HT-29 (cell line): ENCODE measurements around the gene RALGDS. TPM values are rescaled to one million over a fixed set of nuclear protein-coding genes. Genes with fewer than 3 reads are reported as not detected.
"Not testable (repeated sequence)": the region's sequence is repeated elsewhere in the genome, so short reads cannot be mapped to it uniquely, and the experiment has no call there.

Experiments used
- DNase-seq: peaks from one replicate; pipeline ENCODE4 v3.0.0-alpha.2; 2015; ENCODE audit warnings: low spot score
- total RNA-seq: library from RNA; depleted of rRNA; stranded (reverse); fragments of >200 nt; shearing (Covaris generic); gene quantifications from 2 replicates; pipeline ENCODE4 v1.2.3, GENCODE V29; 2014; rRNA removed

The RALGDS gene
- 95.0 and 102 TPM in 2 replicates for total RNA-seq

DNA sequence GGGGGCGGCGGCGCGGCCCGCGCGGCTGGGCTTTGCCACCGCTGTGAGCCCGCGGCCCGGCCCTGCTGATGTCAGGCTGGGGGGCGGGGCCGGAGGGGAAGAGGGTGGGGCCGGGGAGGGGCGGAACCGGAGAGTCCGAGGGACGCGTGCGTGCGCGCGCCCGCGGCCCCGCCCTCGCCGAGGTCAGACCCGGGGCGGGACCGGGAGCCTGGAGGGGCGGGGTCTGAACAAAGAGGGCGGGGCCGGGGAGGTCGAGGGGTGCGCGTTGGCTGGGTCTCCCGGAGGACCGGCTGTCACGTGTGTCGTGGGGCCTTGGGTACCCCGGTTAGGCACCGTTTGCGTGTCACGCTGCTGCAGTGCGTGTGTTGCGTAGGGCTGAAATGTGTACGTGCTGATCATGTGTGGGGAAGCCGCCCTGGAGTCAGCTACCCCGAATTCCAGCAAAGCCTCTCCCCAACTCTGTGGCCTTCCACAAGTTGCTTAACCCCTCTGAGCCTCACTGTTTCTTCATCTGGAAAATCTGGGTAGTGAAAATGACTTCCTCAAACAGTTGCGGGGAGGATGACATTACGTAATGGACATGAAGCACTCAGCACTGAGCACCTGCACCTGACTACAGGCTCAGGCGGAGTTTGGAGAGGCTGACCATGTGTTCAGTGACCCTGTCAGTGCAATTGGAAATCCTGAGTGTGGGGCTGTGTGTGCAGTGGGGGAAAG, at the start of gene RALGDS:
Gene RALGDS, minus strand, starts transcription at position 43 of the 717 bp plus-strand sequence. CDS start 86 bp downstream, outside the sequence.
- DNase-seq, result peak; percentile 82

GRCh38 chr9:133170716-133171115, 49.7 kb upstream of the RALGDS start:
- no peak for DNase-seq

DNA sequence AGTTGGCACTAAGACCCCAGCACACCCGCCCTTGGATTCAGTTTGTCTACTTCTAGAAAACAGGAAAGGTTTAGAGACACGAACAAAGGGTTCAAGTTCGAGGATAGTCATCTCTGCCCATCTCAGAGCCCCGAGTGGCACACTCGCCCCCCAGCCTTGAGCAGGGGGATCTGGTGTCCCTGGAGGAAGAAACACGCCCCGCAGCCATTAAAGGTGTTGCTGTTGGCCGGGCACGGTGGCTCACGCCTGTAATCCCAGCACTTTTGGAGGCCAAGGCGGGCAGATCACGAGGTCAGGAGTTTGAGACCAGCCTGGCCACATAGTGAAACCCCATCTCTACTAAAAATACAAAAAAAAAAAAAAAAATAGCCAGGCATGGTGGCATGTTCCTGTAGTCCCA, 48.6 kb upstream of the RALGDS start:
- DNase-seq, result not testable (repeated sequence)

GRCh38 chr9:133169102-133169501, 48.1 kb upstream of the RALGDS start:
- no peak for DNase-seq

DNA sequence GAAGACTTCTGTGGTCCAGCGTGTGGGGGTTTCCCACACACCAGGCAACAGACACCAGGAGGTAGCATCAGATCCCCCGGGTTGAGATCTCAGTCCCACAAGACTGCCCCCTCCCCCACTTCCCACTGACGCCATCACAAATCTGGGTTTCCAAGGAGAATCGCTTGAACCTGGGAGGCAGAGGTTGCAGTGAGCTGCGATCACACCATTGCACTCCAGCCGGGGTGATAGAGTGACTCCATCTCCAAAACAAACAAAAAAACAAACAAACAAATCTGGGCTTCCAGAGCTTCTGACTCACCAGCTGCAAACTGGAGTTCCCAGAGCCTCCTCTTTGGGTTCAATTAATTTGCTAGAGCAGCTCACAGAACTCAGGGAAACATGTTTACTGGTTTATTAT, 47.4 kb upstream of the RALGDS start:
- no peak for DNase-seq

DNA sequence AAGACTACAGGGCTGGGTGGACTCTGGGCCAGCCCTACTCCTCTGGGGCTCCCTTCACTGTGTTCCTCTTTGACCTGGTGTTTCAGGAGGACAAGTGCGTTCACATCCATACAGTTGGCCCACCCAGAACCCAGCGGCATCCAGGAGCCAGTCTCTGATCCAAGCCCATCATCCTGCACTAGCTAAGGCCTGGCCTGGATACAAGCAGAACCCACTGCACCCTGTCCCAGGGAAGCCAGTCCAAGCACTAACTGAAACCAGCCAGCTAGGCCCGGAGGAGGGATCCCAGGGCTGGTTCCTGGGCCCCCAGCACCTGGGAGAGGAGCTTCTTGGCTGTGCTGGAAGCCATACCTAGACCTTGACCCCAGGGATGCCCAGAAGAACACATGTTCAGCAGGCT, 46.7 kb upstream of the RALGDS start:
- DNase-seq, result no peak

DNA sequence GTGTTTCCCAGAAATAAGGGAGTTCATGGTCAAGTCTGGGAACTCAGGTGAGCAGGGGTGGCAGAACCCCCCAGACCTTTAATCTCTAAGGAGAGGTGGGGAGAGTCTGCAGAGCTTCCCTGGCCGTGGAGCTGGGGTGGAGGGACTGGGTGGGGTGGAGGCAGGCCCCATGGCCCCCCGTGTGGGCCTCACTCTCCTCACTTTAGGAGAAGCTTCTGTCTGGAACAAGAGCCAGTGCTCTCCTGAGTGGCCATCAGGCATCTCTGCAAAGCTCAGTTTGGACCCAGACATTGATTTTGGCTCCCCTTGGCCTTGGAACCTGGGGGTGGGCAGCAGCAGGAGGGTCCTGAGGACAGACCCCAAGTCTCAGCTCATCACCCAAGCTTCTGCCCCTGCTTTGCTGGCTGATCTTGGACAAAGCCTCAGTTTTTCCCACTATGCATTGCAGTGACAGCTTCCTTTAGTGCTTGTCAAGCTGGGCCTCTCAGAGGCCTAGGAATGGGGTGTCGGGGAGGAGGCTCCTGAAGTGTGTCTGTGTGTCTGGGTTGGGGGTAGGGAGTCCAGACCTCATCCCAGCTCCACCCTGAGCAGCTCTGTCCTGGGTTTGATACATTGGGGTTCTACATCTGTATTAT, 46.2 kb upstream of the RALGDS start:
- no peak for DNase-seq

DNA sequence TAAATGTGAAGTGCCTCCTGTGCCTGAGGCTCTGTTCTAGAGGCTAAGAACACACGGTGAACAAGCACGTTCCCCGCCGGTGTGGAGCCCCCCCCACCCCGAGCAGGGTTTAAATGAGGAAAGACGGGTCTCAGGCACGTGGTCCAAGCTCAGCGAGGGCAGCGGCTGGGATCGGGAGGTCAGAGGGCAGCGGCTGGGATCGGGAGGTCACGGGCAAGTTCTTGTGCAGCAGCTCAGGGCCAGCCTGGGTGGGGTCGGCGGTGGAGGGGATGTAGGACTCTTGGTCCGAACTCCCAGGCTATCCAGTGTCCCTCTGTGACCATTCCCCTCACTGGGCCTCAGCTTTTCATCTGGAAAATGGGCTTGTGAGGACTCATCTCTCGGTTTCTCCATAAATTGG, 45.4 kb upstream of the RALGDS start:
- no peak for DNase-seq

DNA sequence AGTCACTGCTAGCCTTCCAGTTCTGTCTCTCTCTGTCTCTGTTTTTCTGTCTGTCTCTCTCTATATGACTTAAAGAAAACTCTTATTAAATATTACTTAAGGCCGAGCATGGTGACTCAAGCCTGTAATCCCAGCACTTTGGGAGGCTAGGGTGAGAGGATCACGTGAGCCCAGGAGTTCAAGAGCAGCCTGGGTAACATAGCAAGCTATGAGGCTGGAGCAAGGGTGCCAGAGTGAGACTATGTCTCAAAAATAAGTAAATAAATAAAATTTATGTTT, 44.4 kb upstream of the RALGDS start:
- no peak for DNase-seq

GRCh38 chr9:133164191-133164590, 43.2 kb upstream of the RALGDS start:
- no peak for DNase-seq

GRCh38 chr9:133163504-133164172, 42.6 kb upstream of the RALGDS start, which contains the start of gene GBGT1:
Gene GBGT1, minus strand, starts transcription at chr9:133163914. Its CDS starts 1,502 bp downstream, at chr9:133162412.
- no peak for DNase-seq

DNA sequence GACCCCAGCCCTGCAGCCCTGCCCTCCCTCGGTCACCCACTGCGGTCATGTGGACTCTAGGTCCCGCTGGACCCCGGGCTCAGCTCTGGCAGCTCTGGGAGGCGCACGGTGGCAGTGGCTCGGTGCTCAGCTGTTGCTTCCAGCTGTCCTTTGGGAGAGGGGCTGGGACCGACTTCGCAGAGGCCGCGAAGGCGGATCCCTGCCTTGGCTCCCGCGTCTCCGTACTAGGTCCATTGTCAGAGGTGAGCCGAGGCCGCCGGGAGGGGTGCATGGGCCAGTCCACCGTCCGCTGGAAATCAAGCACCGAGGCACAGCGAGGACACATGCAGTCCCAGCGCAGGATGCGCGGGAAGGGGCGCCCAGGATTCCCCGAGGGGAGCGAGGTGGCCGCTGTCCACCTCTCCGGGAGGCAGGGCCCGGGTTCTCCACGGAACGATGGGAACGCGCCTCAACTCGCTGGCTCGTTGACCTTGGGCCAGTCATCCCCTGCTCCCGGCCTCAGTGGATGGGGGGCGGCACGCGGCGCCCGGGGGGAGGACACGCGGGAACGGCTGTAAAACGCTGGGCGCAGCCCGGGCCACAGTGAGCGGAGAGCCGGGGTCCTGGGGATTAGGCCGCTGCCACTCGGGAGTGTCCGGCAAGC, 41.9 kb upstream of the RALGDS start:
- no peak for DNase-seq

DNA sequence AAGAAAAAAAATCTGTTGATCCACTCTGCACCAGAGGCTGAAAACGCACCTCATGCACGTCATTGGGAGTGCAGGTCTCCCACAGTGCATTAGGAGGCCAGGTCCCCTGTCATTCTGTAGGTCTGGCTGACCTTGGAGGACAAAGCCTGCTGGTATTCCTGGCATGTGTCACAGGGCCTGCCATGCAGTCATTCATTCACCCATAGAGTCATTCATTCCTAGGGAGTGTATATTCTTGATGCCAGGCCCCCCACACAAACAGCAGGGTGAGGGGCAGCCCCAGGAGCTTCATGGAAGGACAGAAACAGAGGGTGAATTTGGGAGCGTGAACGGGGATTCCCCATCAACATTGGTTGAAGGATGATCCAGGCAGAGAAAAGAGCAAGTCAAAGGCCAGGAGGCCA, 40.5 kb upstream of the RALGDS start:
- no peak for DNase-seq

DNA sequence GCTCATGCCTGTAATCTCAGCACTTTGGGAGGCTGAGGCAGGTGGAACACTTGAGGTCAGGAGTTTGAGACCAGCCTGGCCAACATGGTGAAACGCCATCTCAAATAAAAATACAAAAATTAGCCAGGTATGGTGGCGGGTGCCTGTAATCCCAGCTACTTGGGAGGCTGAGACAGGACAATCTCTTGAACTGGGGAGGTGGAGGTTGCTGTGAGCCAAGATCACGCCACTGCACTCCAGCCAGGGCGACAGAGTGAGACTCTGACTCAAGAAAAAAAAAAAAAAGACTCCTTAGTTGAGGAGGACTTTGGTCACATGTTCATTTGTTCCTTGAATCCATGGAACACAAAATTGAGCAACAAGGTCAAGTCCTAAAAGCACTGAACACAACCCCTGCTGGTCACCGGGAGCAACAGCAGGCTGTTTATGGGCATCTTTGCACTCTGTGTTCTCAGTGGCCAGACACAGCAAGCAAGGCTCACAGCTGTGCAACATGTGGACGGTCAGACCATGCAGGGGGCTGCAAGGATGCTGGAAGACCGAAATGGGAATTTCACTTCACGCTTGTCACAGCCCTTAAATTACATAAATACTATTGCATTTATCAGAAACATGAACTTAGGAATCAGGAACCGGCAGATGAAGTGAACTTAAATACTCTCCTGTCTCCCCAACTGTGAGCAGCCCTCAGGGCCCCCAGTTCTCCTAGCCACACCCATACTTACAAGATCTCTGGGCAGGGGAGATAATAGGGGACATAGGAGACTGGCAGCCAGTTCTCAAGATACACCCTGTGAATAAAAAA, 39.9 kb upstream of the RALGDS start:
- DNase-seq, result peak; percentile 74

DNA sequence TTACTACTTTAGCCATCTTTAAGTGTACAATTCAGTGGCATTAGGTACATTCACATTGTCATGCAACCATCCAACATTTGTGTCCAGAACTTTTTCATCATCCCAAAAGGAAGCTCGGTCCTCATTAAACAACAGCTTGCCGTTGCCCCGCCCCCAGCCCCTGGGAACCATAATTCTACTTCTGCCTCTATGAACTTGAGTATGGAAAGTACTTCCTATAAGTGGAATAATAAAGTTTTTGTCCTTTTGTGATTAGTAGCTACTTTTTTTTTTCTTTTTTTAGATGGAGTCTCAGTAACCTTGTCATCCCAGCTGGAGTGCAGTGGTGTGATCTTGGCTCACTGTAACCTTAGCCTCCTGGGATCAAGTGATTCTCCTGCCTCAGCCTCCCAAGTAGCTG, 37.7 kb upstream of the RALGDS start:
- DNase-seq, result no peak

DNA sequence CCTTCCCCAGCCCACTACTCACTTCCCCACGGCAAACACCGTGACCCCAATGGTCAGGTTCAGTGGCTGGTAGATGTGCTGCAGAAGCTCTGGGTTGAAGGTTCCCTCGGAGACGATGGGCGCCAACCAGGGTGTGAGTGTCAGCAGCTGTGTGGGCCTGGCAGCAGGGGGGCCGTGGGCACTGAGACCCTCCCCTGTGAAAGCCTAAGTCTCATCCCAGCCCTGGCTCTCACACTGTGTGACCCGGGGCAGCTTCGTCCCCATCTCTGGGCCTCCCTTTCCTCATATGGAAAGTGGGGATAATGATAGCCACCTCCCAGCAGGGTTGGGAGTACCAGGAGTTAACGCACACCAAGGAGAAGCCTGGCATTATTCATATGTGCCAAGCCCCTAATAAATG, 34.1 kb upstream of the RALGDS start:
- DNase-seq, result no peak

DNA sequence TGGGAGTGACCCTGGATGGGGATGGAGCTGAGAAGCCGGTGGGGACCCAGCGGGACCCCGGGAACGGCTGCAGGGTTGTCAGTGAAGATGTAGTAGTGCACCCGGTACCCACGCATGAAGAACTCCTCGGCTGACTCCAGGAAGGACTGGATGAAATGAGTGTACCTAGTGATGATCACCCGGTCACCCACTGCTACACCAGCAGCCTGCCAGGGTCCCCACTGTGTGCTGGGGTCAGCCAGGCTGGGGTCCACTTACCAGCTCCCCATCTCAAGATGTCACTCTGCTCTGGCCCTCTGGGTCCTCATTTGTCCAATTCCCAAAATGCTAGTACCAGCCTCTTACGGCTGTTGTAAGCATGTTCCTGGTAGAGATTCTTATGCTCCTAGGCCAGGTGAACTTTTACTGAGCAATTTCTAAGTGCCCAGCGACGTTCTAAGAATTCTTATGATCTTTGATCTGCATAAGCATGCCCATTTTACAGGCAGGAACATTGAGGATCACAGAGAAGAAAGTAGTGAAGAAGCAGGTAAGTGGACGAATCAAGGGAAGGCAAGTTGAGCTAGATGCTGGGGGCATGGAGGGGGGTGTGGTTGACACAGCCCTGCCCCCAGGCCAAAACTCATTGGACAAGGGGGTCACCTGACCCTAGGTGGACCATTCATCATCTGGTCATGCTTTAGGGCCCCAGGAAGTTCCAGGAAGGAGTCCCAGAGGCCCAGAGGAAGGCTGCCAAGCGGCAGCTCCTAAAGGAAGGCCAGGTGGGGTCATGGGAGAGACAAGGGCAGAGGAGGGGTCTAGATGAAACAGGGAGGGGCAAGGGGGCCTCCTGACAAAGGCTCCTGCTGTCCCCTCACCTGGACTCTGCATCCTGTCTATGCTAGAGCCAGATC, 33.3 kb upstream of the RALGDS start:
- no peak for DNase-seq

DNA sequence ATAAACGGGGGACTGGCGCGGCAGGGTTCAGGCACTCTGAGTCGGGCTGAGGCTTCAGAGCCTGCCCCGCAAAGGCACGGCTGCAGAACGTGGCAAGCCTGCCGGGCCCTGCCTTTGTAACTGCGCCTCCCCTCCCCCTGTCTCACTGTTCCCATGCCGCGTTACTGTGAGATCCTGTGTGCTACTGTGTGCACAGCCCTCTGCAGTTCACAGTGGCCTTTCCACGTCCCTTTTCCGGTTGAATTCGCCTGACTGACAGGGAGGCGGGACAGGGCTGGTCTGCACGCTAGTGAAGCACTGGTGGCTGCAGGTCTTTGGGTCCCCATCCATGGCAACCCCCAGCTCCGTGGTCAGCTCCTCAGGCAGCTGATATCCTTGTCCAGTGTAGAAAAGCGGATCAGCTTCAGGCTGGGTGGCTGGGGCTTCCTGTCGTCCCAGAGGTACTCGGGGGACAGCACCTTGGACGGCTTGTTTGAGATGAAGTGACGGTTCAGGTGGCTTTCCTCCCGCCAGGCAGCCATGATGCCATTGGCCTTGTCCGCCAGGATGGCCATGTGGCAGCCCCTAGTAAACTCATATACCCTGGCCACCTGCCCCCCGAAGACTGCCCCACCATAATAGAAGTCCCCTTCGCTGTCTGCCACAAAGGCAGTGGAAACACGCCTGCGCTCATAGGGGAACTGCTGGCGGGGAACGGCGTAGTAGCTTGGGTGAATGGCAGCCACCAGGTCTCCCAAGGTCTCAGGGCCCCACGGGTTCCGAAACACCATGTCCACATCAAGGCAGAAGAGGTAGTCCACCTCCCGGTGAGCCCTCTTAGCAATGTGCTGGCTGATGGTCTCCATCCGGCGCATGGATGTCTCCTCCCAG, 32.4 kb upstream of the RALGDS start:
- no peak for DNase-seq
